Hepatocyte (in vitro differentiated cells): Measurements from ENCODE around the gene LARP6. TPM values are rescaled to one million over a fixed set of nuclear protein-coding genes. Genes with fewer than 3 reads are reported as not detected.
A peak's percentile ranks its signal among the peaks of the same experiment; 100 is the strongest.

Experiments used
- DNase-seq: peaks from one replicate; pipeline ENCODE4 v3.0.0-alpha.2; 2016; ENCODE audit warnings: low spot score
- H2AFZ ChIP-seq: fragments of 200-600 bp; sonication (generic); 2 replicates; pipeline ENCODE4 v1.6.0; 2016; ENCODE audit warnings: antibody characterized with exemption, mild to moderate bottlenecking
- H3K27ac ChIP-seq: fragments of 200-600 bp; sonication (generic); 2 replicates; pipeline ENCODE4 v1.5.1; 2016; ENCODE audit warnings: mild to moderate bottlenecking
- H3K27me3 ChIP-seq: fragments of 200-600 bp; sonication (generic); 2 replicates; pipeline ENCODE4 v1.6.1; 2016
- H3K36me3 ChIP-seq: fragments of 200-600 bp; sonication (generic); replicated peaks from 2 replicates; pipeline ENCODE4 v1.5.1; 2016; ENCODE audit warnings: low read depth; ENCODE audit not compliant: insufficient read depth
- H3K4me1 ChIP-seq: fragments of 200-600 bp; sonication (generic); 2 replicates; pipeline ENCODE4 v1.5.1; 2016; ENCODE audit warnings: mild to moderate bottlenecking, moderate library complexity; ENCODE audit not compliant: insufficient read depth
- H3K4me2 ChIP-seq: fragments of 200-600 bp; sonication (generic); 2 replicates; pipeline ENCODE4 v1.6.0; 2016
- H3K4me3 ChIP-seq: fragments of 200-600 bp; sonication (generic); 2 replicates; pipeline ENCODE4 v1.5.1; 2016; ENCODE audit warnings: mild to moderate bottlenecking
- H3K79me2 ChIP-seq: fragments of 200-600 bp; sonication (generic); 2 replicates; pipeline ENCODE4 v1.6.0; 2017; ENCODE audit warnings: mild to moderate bottlenecking
- H3K9me2 ChIP-seq: fragments of 200-600 bp; sonication (generic); replicated peaks from 2 replicates; pipeline ENCODE4 v1.6.0; 2017; ENCODE audit warnings: mild to moderate bottlenecking; ENCODE audit not compliant: insufficient read depth
- H3K9me3 ChIP-seq: fragments of 200-600 bp; sonication (generic); 2 replicates; pipeline ENCODE4 v1.5.1; 2016; ENCODE audit warnings: low read depth, mild to moderate bottlenecking
- H4K20me1 ChIP-seq: fragments of 200-600 bp; sonication (generic); 2 replicates; pipeline ENCODE4 v1.6.0; 2016; ENCODE audit warnings: mild to moderate bottlenecking; ENCODE audit not compliant: insufficient read depth, poor library complexity, severe bottlenecking
- CTCF ChIP-seq: fragments of 200-600 bp; sonication (generic); IDR thresholded peaks from 2 replicates; pipeline ENCODE4 v1.5.1; 2016; ENCODE audit warnings: antibody characterized with exemption, mild to moderate bottlenecking; ENCODE audit not compliant: poor library complexity
- EZH2 ChIP-seq: fragments of 200-600 bp; sonication (generic); IDR thresholded peaks from 2 replicates; pipeline ENCODE4 v1.6.1; 2016; ENCODE audit warnings: antibody characterized with exemption, mild to moderate bottlenecking, borderline replicate concordance
- EZH2phosphoT487 ChIP-seq: fragments of 200-600 bp; sonication (generic); IDR thresholded peaks from one replicate; pipeline ENCODE4 v1.6.1; 2018; ENCODE audit warnings: antibody characterized with exemption, mild to moderate bottlenecking, low read depth, moderate library complexity; ENCODE audit not compliant: unreplicated experiment, severe bottlenecking
- WGBS: methylation state at CpG from one replicate; pipeline ENCODE4 v1.1.6; 2016; ENCODE audit warnings: low lambda C conversion rate; ENCODE audit errors: missing lambda C conversion rate; 5-methylcytosine and 5-hydroxymethylcytosine counted together
- polyA plus RNA-seq: library from polyadenylated mRNA; unstranded; fragments of >200 nt; fragmentation: Nextera tagmentation; extraction: Ambion mirVana; gene quantifications from 2 replicates; pipeline ENCODE4 v1.2.1, GENCODE V29; 2016
- total RNA-seq: library from RNA; depleted of rRNA; stranded (reverse); fragments of >200 nt; gene quantifications from 2 replicates; pipeline ENCODE4 v1.2.3, GENCODE V29; 2014

Gene LARP6
- total and polyA plus RNA-seq, 2 experiments from 2014 or later: 45.9 to 50.0 TPM

- Histone ChIP-seq H3K4me1 (peaks cover 15% of the 10 kb centered on the region), H4K20me1 (no peaks in the 10 kb centered on the region), H2AFZ (no peak overlapping the region), H3K9me2 (no peaks in the 10 kb centered on the region), H3K4me3 (no peak overlapping the region), H3K4me2 (peak overlapping the region; percentile 45), H3K9me3 (no peaks in the 10 kb centered on the region), H3K27ac (peak overlapping the region; percentile 63), H3K27me3 (no peaks in the 10 kb centered on the region), H3K36me3 (no peaks in the 10 kb centered on the region), H3K79me2 (no peaks in the 10 kb centered on the region)
- TF ChIP-seq EZH2 (no peak), CTCF (no peak), EZH2phosphoT487 (no peak)
- WGBS: 79% methylated on average over 3 of the region's 3 CpGs
- DNase-seq: no peak
Observed at GRCh38 chr15:70783041-70783440, 70.9 kb downstream of the LARP6 start.

DNA sequence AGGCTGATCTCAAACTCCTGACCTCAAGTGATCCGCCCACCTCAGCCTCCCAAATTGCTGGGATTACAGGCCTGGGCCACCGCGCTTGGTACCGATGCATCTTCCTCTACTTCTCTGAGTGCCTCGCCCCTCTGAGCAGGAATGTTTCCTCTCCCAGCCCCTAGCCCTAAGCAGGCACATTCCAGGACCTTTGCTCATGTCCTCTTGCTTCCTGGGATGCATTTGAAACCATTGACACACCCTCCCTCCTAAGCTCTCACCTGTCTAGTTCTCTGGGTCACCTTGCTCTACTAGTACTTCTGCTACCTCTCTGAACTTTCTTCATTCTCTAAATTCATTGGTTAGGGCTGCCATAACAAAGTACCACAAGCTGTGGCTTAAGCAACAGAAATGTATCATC is 72.7 kb downstream of the LARP6 start:
- no peaks in the 10 kb centered on the region for H3K27me3 ChIP-seq
- peak overlapping the region; percentile 23 for H3K27ac ChIP-seq
- DNase-seq: no peak
- no peak overlapping the region for H3K4me2 ChIP-seq
- H4K20me1 ChIP-seq: no peaks in the 10 kb centered on the region
- no peak overlapping the region for H2AFZ ChIP-seq
- H3K9me3 ChIP-seq: no peaks in the 10 kb centered on the region
- H3K9me2 ChIP-seq: no peaks in the 10 kb centered on the region
- 75% methylated on average over 5 of the region's 5 CpGs for WGBS
- TF ChIP-seq CTCF (no peak), EZH2 (no peak), EZH2phosphoT487 (no peak)
- H3K4me3 ChIP-seq: no peak overlapping the region
- H3K79me2 ChIP-seq: no peaks in the 10 kb centered on the region
- H3K4me1 ChIP-seq: peaks cover 11% of the 10 kb centered on the region
- no peaks in the 10 kb centered on the region for H3K36me3 ChIP-seq

Other genes with a start within 250 kb of the LARP6 start
- gene UACA, start 90.6 kb downstream of the LARP6 start, total RNA-seq: 46.4 and 46.7 TPM in 2 replicates
- gene UACA, start 90.6 kb downstream of the LARP6 start, polyA plus RNA-seq: 45.4 and 58.7 TPM in 2 replicates
- 3.0 TPM in 2 replicates for gene THAP10, start 38.3 kb upstream of the LARP6 start, total RNA-seq
- 2.1 and 3.8 TPM in 2 replicates for gene THAP10, start 38.3 kb upstream of the LARP6 start, polyA plus RNA-seq
- 7.8 and 11.6 TPM in 2 replicates for gene LRRC49, start 38.7 kb upstream of the LARP6 start, total RNA-seq
- gene LRRC49, start 38.7 kb upstream of the LARP6 start, polyA plus RNA-seq: 1.4 and 1.9 TPM in 2 replicates